CD4-positive, alpha-beta T cell (primary cell): ENCODE measurements around the gene EPS8L2. TPM values are rescaled to one million over a fixed set of nuclear protein-coding genes. Genes with fewer than 3 reads are reported as not detected.

ENCODE experiments used
- ATAC-seq: fragments of 200-7000 bp; cut with Tn5 transposase; one replicate; pipeline ENCODE4 v1.10.0; 2022; ENCODE audit warnings: mild to moderate bottlenecking; ENCODE audit not compliant: poor library complexity
- CTCF ChIA-PET: fragments of 350-600 bp; sonication (Branson Sonifier 250); formaldehyde crosslinking; loops from one replicate; lab custom pipeline; 2021; ENCODE audit warnings: antibody characterized with exemption, inconsistent platforms; lab: Charles Lee
- POLR2A ChIA-PET: fragments of 350-600 bp; sonication (Branson Sonifier 250); formaldehyde crosslinking; loops from one replicate; lab custom pipeline; 2021; ENCODE audit warnings: antibody characterized with exemption, inconsistent platforms; lab: Charles Lee
- DNase-seq, 14 experiments: peaks; one replicate each; pipeline ENCODE4 v3.0.0-alpha.2; 2013 to 2020; ENCODE audit warnings: mixed read lengths in 2 of 14
- H3K27ac ChIP-seq, 2 donors: one replicate each; pipeline versions ENCODE4 v1.5.1 to v1.7.0; 2013; ENCODE audit warnings: low read length in 2 of 2, low read depth in 1 of 2, mild to moderate bottlenecking in 1 of 2
- H3K27me3 ChIP-seq, 2 experiments: 1 replicate in 1 of 2; 2 replicates in 1 of 2; pipeline versions ENCODE4 v1.6.1 to v1.7.0; 2013; ENCODE audit warnings: low read length in 2 of 2, control low read depth in 1 of 2, mild to moderate bottlenecking in 1 of 2, moderate library complexity in 1 of 2; ENCODE audit not compliant: insufficient read depth in 2 of 2, control insufficient read depth in 1 of 2
- H3K36me3 ChIP-seq: one replicate; pipeline ENCODE4 v1.6.1; 2013; ENCODE audit warnings: low read length, control low read depth; ENCODE audit not compliant: insufficient read depth
- H3K4me1 ChIP-seq: one replicate; pipeline ENCODE4 v1.6.1; 2013; ENCODE audit warnings: low read length, control low read depth; ENCODE audit not compliant: insufficient read depth
- H3K4me3 ChIP-seq: one replicate; pipeline ENCODE4 v1.5.1; 2013; ENCODE audit warnings: mild to moderate bottlenecking, low read length, moderate library complexity
- H3K9me3 ChIP-seq, 2 experiments: 1 replicate in 1 of 2; 2 replicates in 1 of 2; pipeline versions ENCODE4 v1.6.1 to v1.7.0; 2013; ENCODE audit warnings: low read length in 2 of 2, mild to moderate bottlenecking in 2 of 2, control low read depth in 1 of 2, moderate library complexity in 1 of 2; ENCODE audit not compliant: control insufficient read depth in 1 of 2, insufficient read depth in 1 of 2
- H3K27ac Mint-ChIP-seq: one replicate; pipeline ENCODE4 v1.8.0; 2020; ENCODE audit warnings: mixed read lengths
- H3K27me3 Mint-ChIP-seq: one replicate; pipeline ENCODE4 v1.8.0; 2021; ENCODE audit warnings: mixed read lengths
- H3K36me3 Mint-ChIP-seq: one replicate; pipeline ENCODE4 v1.8.0; 2021; ENCODE audit warnings: low read depth, mixed read lengths
- H3K4me1 Mint-ChIP-seq: one replicate; pipeline ENCODE4 v1.8.0; 2021; ENCODE audit warnings: low read depth, mixed read lengths
- H3K4me3 Mint-ChIP-seq: one replicate; pipeline ENCODE4 v1.8.0; 2020; ENCODE audit warnings: mild to moderate bottlenecking, mixed read lengths
- H3K9me3 Mint-ChIP-seq: one replicate; pipeline ENCODE4 v1.8.0; 2020; ENCODE audit warnings: mixed read lengths
- CTCF ChIP-seq: fragments of 200-600 bp; IDR thresholded peaks from one replicate; pipeline ENCODE4 v1.8.0; 2022; ENCODE audit warnings: antibody characterized with exemption, mild to moderate bottlenecking
- intact Hi-C, 2 experiments: fragments of 100-400 bp; cut with DNase I in 1 of 2; cut with micrococcal nuclease in 1 of 2; formaldehyde crosslinking; loops; one replicate each; pipeline versions ENCODE4 v1.15.1 to v1.9.0; 2023 to 2025; cut with DNase I, micrococcal nuclease
- total RNA-seq, 174 experiments: library from RNA in 2 of 174; stranded (reverse) in 2 of 174; gene quantifications; one replicate each; pipeline ENCODE4 v1.2.3 and lab custom pipeline; 2021 to 2026

The EPS8L2 gene
- total RNA-seq, 2 experiments from 2014 or later, result 3.5 to 4.0 TPM

- no peaks in the 10 kb centered on the region for H3K27me3 ChIP-seq
- H3K9me3 Mint-ChIP-seq, result no peaks in the 10 kb centered on the region
- H3K4me1 Mint-ChIP-seq, result no peaks in the 10 kb centered on the region
- no peaks in the 10 kb centered on the region for H3K9me3 ChIP-seq
- peaks cover 57% of the 10 kb centered on the region for H3K36me3 ChIP-seq
- POLR2A ChIA-PET, result no interaction called here
- ATAC-seq (no peak), DNase-seq (no peak)
- CTCF ChIA-PET, result no interaction called here
- H3K27ac Mint-ChIP-seq, result no peak overlapping the region
- no peak overlapping the region for H3K4me3 Mint-ChIP-seq
- peaks cover 44% of the 10 kb centered on the region for H3K36me3 Mint-ChIP-seq
- no peak overlapping the region for H3K4me3 ChIP-seq
- intact Hi-C loops, result loop anchor here (1.0 to 2.0 kb wide), 5 partner anchors 36 to 210 kb away; no protein-coding TSS in a partner anchor
- no peak overlapping the region for H3K27ac ChIP-seq
- no peak for TF ChIP-seq CTCF
- H3K4me1 ChIP-seq, result peaks cover 4% of the 10 kb centered on the region
- no peaks in the 10 kb centered on the region for H3K27me3 Mint-ChIP-seq
Measured at GRCh38 chr11:764322-765024, 58.4 kb downstream of the EPS8L2 start.

GRCh38 chr11:765025-765801 lies 59.2 kb downstream of the EPS8L2 start:
- ATAC-seq (peak; percentile 95), DNase-seq (peak; percentile 55 to 83 (median 66))
- ChIA-PET CTCF (interaction anchor here (1.0 kb wide), 1 partner anchor 75 kb away, joined by 3 read pairs; no protein-coding TSS in a partner anchor), POLR2A (no interaction called here)
- H3K27ac ChIP-seq, result no peak overlapping the region
- H3K36me3 ChIP-seq, result peaks cover 55% of the 10 kb centered on the region
- Mint-ChIP-seq H3K27ac (no peak overlapping the region), H3K36me3 (peaks cover 36% of the 10 kb centered on the region), H3K4me1 (no peaks in the 10 kb centered on the region), H3K4me3 (no peak overlapping the region), H3K9me3 (no peaks in the 10 kb centered on the region), H3K27me3 (no peaks in the 10 kb centered on the region)
- peak; percentile 66 for TF ChIP-seq CTCF
- no peaks in the 10 kb centered on the region for H3K9me3 ChIP-seq
- no peaks in the 10 kb centered on the region for H3K27me3 ChIP-seq
- intact Hi-C loops, result loop anchor here (1.0 to 2.0 kb wide), 5 partner anchors 36 to 210 kb away; no protein-coding TSS in a partner anchor
- H3K4me3 ChIP-seq, result no peak overlapping the region
- H3K4me1 ChIP-seq, result peaks cover 4% of the 10 kb centered on the region

- no peak overlapping the region for H3K4me3 ChIP-seq
- ChIA-PET POLR2A (no interaction called here), CTCF (interaction anchor here (1.0 kb wide), 1 partner anchor 74 kb away, joined by 3 read pairs; no protein-coding TSS in a partner anchor)
- no peaks in the 10 kb centered on the region for H3K27me3 ChIP-seq
- Mint-ChIP-seq H3K27ac (no peak overlapping the region), H3K4me1 (no peaks in the 10 kb centered on the region), H3K36me3 (peaks cover 35% of the 10 kb centered on the region), H3K9me3 (no peaks in the 10 kb centered on the region), H3K4me3 (no peak overlapping the region), H3K27me3 (no peaks in the 10 kb centered on the region)
- ATAC-seq (no peak), DNase-seq (no peak)
- intact Hi-C loops, result loop anchor here (1.0 to 2.0 kb wide), 5 partner anchors 37 to 211 kb away; no protein-coding TSS in a partner anchor
- peaks cover 4% of the 10 kb centered on the region for H3K4me1 ChIP-seq
- H3K36me3 ChIP-seq, result peaks cover 56% of the 10 kb centered on the region
- no peaks in the 10 kb centered on the region for H3K9me3 ChIP-seq
- no peak for TF ChIP-seq CTCF
- H3K27ac ChIP-seq, result no peak overlapping the region
Measured at GRCh38 chr11:765802-766091, 59.7 kb downstream of the EPS8L2 start.
